Endothelial cell of umbilical vein (primary cell): ENCODE results near the gene PPIH. TPM values are rescaled to one million over a fixed set of nuclear protein-coding genes. Genes with fewer than 3 reads are reported as not detected.
"Not testable (repeated sequence)": the region's sequence is repeated elsewhere in the genome, so short reads cannot be mapped to it uniquely, and the experiment has no call there.

ENCODE experiments used
- BruUV-seq: library from RNA; stranded (reverse); fragments of 400-500 nt; replicated peaks from 2 replicates; lab custom pipeline; 2021; lab: Mats Ljungman, UMichigan
- CTCF ChIA-PET: fragments of 300-600, 350-600 bp; sonication (Branson Sonifier 250); formaldehyde crosslinking; loops from one replicate; lab custom pipeline; 2021; ENCODE audit warnings: antibody characterized with exemption, inconsistent platforms; lab: Charles Lee
- POLR2A ChIA-PET: fragments of 300-600, 350-600 bp; sonication (Branson Sonifier 250); formaldehyde crosslinking; loops from one replicate; lab custom pipeline; 2021; ENCODE audit warnings: antibody characterized with exemption, inconsistent platforms; lab: Charles Lee
- DNase-seq: peaks from one replicate; pipeline ENCODE4 v3.0.0-alpha.2; 2011; ENCODE audit warnings: low read depth, low spot score
- FAIRE-seq: peaks from 2 replicates; lab custom pipeline; 2011; peaks lifted over from hg19 to GRCh38; lab: Jason Lieb, UNC
- H2AFZ ChIP-seq: 2 replicates; pipeline ENCODE4 v1.6.0; 2012; ENCODE audit warnings: low read depth, low read length, control low read depth, inconsistent platforms
- H3K27ac ChIP-seq: 2 replicates; pipeline ENCODE4 v1.5.1; 2011; ENCODE audit warnings: low read depth, mild to moderate bottlenecking, control low read depth, low read length, moderate library complexity; ENCODE audit not compliant: insufficient read depth
- H3K27me3 ChIP-seq, 2 experiments: 2 replicates each; pipeline versions ENCODE4 v1.6.0 to v1.6.1; 2011; ENCODE audit warnings: low read length in 2 of 2, mixed read lengths in 1 of 2; ENCODE audit not compliant: control insufficient read depth in 2 of 2, insufficient read depth in 2 of 2
- H3K36me3 ChIP-seq, 2 experiments: 2 replicates in 1 of 2; 3 replicates in 1 of 2; pipeline ENCODE4 v1.5.1; 2011; ENCODE audit warnings: low read length in 2 of 2, mild to moderate bottlenecking in 1 of 2, moderate library complexity in 1 of 2; ENCODE audit not compliant: control insufficient read depth in 2 of 2, insufficient read depth in 2 of 2; ENCODE audit errors: extremely low read depth in 1 of 2
- H3K4me1 ChIP-seq: 3 replicates; pipeline ENCODE4 v1.5.1; 2011; ENCODE audit warnings: mild to moderate bottlenecking, low read length; ENCODE audit not compliant: control insufficient read depth, insufficient read depth; ENCODE audit errors: extremely low read depth
- H3K4me2 ChIP-seq: 2 replicates; pipeline ENCODE4 v1.6.1; 2011; ENCODE audit warnings: low read length, control low read depth, mixed read lengths; ENCODE audit not compliant: insufficient read depth
- H3K4me3 ChIP-seq, 3 experiments: fragments of 200-600 bp in 1 of 3; sonication (generic), shearing (Covaris generic) in 1 of 3; replicated peaks in 1 of 3; 2 replicates each; pipeline ENCODE4 v1.5.1; 2011 to 2016; ENCODE audit warnings: control low read depth in 3 of 3, low read length in 3 of 3, mild to moderate bottlenecking in 2 of 3, inconsistent platforms in 1 of 3, low read depth in 1 of 3, moderate library complexity in 1 of 3; ENCODE audit not compliant: insufficient read depth in 1 of 3
- H3K79me2 ChIP-seq: 2 replicates; pipeline ENCODE4 v1.6.0; 2012; ENCODE audit warnings: low read length, inconsistent platforms; ENCODE audit not compliant: control insufficient read depth, insufficient read depth
- H3K9ac ChIP-seq: replicated peaks from 2 replicates; pipeline ENCODE3; 2011; ENCODE audit warnings: low read length, control low read depth; ENCODE audit not compliant: insufficient read depth; ENCODE audit errors: extremely low read depth
- H3K9me1 ChIP-seq: replicated peaks from 3 replicates; pipeline ENCODE4 v1.6.0; 2011; ENCODE audit warnings: mild to moderate bottlenecking, low read length; ENCODE audit not compliant: control insufficient read depth, insufficient read depth; ENCODE audit errors: extremely low read depth
- H3K9me3 ChIP-seq: replicated peaks from 2 replicates; pipeline ENCODE4 v1.5.1; 2012; ENCODE audit warnings: low read length, inconsistent platforms; ENCODE audit not compliant: control insufficient read depth, insufficient read depth
- H4K20me1 ChIP-seq: replicated peaks from 2 replicates; pipeline ENCODE3; 2011; ENCODE audit warnings: mild to moderate bottlenecking, low read length; ENCODE audit not compliant: control insufficient read depth, insufficient read depth; ENCODE audit errors: extremely low read depth
- EZH2 ChIP-seq: IDR thresholded peaks from 2 replicates; pipeline ENCODE4 v1.6.1; 2012; ENCODE audit warnings: borderline replicate concordance, low read depth, mild to moderate bottlenecking, moderate library complexity, low read length, inconsistent platforms; ENCODE audit not compliant: severe bottlenecking
- FOS ChIP-seq: IDR thresholded peaks from 2 replicates; pipeline ENCODE4 v1.6.1; 2011; ENCODE audit warnings: mild to moderate bottlenecking, low read length, moderate library complexity, borderline replicate concordance; ENCODE audit not compliant: insufficient read depth
- GATA2 ChIP-seq: IDR thresholded peaks from 2 replicates; pipeline ENCODE4 v1.7.0; 2011; ENCODE audit warnings: low read depth, mild to moderate bottlenecking, moderate library complexity, mixed read lengths, low read length; ENCODE audit not compliant: insufficient read length, insufficient read depth
- JUN ChIP-seq: IDR thresholded peaks from 2 replicates; pipeline ENCODE4 v1.6.1; 2011; ENCODE audit warnings: borderline replicate concordance, low read depth; ENCODE audit not compliant: insufficient read length, insufficient read depth
- MYC ChIP-seq: IDR thresholded peaks from one replicate; pipeline ENCODE4 v1.6.1; 2011; ENCODE audit warnings: mild to moderate bottlenecking, low read depth, low read length
- POLR2A ChIP-seq: IDR thresholded peaks from 2 replicates; pipeline ENCODE4 v1.6.1; 2012; ENCODE audit warnings: low read depth, mild to moderate bottlenecking, control low read depth, low read length
- POLR2AphosphoS5 ChIP-seq: IDR thresholded peaks from 2 replicates; pipeline ENCODE4 v1.6.1; 2012; ENCODE audit warnings: low read depth, mild to moderate bottlenecking, control low read depth, low read length, moderate library complexity; ENCODE audit not compliant: insufficient read depth
- dilution Hi-C: fragments of 300-500 bp; cut with MboI; formaldehyde crosslinking; loops from one replicate; pipeline ENCODE4 v1.15.0; 2019; ENCODE audit warnings: low sequenced_read_pairs; ENCODE audit not compliant: extremely low pct_ligation_motif_present
- intact Hi-C: fragments of 100-400 bp; cut with micrococcal nuclease; formaldehyde crosslinking; loops from one replicate; pipeline ENCODE4 v1.10.0; 2022
- polyA plus RNA-seq, 4 experiments: library from polyadenylated mRNA; depleted of rRNA in 3 of 4; stranded (reverse) in 3 of 4; unstranded in 1 of 4; fragments of >200 nt; gene quantifications; 2 replicates each; pipeline versions ENCODE4 v1.2.1 to v1.2.3, GENCODE V29; 2011 to 2012; ENCODE audit warnings: missing spikeins in 1 of 4
- total RNA-seq: library from RNA; stranded (reverse); gene quantifications from 2 replicates; pipeline ENCODE4 v1.2.3, GENCODE V29; 2021
- TF ChIP-seq, protein P1 (sequence below): IDR thresholded peaks from 2 replicates; pipeline ENCODE4 v1.6.1; 2011; ENCODE audit not compliant: insufficient read depth, insufficient read length
- TF ChIP-seq, protein P2 (sequence below), 2 donors: IDR thresholded peaks; 1 replicate in 1 of 2; 2 replicates in 1 of 2; pipeline ENCODE4 v1.5.1; 2011; ENCODE audit warnings: low read length in 2 of 2, mild to moderate bottlenecking in 2 of 2, moderate library complexity in 2 of 2, control low read depth in 1 of 2, inconsistent platforms in 1 of 2, low read depth in 1 of 2; ENCODE audit not compliant: insufficient read depth in 1 of 2; ENCODE audit errors: extremely low read depth in 1 of 2

Gene PPIH
- total and polyA plus RNA-seq, 2 donors (not counting 3 experiments of a cell fraction or from before 2014, with no cell fraction given) = 52.1 to 55.2 TPM

DNA sequence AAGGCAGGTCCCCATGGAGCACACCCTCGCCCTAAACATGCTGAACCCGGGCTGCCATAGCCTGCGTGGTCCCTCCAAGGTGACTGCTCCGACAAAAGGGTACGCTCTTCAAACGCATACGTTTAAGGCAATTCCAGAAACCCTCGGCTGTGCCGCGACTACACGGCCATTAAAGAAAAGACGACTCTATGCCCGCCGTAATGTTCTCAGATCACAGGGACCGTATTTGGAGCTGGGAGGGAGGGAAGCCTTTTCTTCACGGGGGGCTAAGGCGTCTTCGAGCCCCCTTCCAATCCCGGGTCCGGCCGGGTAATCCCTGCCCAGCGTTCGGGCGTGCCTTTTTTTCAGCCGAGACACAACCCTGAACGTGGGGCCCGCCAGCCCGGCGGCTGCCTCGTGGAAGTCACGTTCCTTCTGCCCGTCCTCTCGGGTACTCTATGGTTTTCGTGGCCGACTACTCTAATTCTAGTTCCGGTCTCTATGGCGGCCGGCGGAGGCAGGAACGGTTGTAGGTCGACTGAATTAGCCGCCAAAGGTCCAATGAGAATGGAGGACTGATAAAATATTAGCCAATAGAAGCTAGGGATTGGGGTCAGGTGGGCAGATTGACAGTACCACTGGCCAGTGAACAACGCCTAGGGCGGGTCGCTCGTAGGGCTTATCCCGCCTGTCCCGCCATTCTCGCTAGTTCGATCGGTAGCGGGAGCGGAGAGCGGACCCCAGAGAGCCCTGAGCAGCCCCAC lies 23.7 kb downstream of the PPIH start, which contains the start of gene YBX1:
TSS of gene YBX1 (plus strand) at position 678 of the 743 bp plus-strand sequence. CDS start 148 bp downstream, outside the sequence.
- TF ChIP-seq, protein P1, sequence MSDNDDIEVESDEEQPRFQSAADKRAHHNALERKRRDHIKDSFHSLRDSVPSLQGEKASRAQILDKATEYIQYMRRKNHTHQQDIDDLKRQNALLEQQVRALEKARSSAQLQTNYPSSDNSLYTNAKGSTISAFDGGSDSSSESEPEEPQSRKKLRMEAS = peak; percentile 86
- TF ChIP-seq EZH2 (no peak), MYC (peak; percentile 84), GATA2 (peak; percentile 10), FOS (no peak), POLR2AphosphoS5 (peak; percentile 81), JUN (no peak), POLR2A (peak; percentile 86)
- TF ChIP-seq, protein P2, sequence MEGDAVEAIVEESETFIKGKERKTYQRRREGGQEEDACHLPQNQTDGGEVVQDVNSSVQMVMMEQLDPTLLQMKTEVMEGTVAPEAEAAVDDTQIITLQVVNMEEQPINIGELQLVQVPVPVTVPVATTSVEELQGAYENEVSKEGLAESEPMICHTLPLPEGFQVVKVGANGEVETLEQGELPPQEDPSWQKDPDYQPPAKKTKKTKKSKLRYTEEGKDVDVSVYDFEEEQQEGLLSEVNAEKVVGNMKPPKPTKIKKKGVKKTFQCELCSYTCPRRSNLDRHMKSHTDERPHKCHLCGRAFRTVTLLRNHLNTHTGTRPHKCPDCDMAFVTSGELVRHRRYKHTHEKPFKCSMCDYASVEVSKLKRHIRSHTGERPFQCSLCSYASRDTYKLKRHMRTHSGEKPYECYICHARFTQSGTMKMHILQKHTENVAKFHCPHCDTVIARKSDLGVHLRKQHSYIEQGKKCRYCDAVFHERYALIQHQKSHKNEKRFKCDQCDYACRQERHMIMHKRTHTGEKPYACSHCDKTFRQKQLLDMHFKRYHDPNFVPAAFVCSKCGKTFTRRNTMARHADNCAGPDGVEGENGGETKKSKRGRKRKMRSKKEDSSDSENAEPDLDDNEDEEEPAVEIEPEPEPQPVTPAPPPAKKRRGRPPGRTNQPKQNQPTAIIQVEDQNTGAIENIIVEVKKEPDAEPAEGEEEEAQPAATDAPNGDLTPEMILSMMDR (IDR thresholded peaks at IDR 0.05; ENCODE audit: extremely low read depth in 1 of 2, insufficient read depth in 1 of 2, low read depth in 1 of 2, low read length in 2 of 2) = no peak
- Histone ChIP-seq H2AFZ (peak within 1 kb of the TSS; percentile 98), H3K4me1 (peaks cover 41% of the 10 kb centered on the region), H4K20me1 (peaks cover 20% of the 10 kb centered on the region), H3K9me3 (no peaks in the 10 kb centered on the region), H3K4me2 (peak within 1 kb of the TSS; percentile 97), H3K79me2 (peaks cover 53% of the 10 kb centered on the region), H3K36me3 (no peaks in the 10 kb centered on the region), H3K4me3 (peak within 1 kb of the TSS; percentile 76 to 99 (median 95)), H3K9me1 (no peaks in the 10 kb centered on the region), H3K27ac (peak within 1 kb of the TSS; percentile 72), H3K27me3 (no peaks in the 10 kb centered on the region), H3K9ac (peak within 1 kb of the TSS; percentile 90)
- dilution Hi-C loops = no loop called here
- POLR2A ChIA-PET = interaction anchor here (1.0 to 1.6 kb wide), 3 partner anchors 11 to 84 kb away, joined by 4 to 10 read pairs (median 4); partner anchors contain the start of gene PPIH
- CTCF ChIA-PET = interaction anchor here (0.9 to 2.2 kb wide), 7 partner anchors 10 to 535 kb away, joined by 3 to 8 read pairs (median 5); partner anchors contain the start of genes C1orf50, P3H1 and PPIH
- intact Hi-C loops = loop anchor here (1.0 to 10.0 kb wide), 5 partner anchors 8 to 347 kb away; partner anchors contain the start of genes C1orf50, FOXJ3, P3H1 and PPIH
- TSS peak; percentile 90 for BruUV-seq
- peak; percentile 99 for DNase-seq
- peak; percentile 98 for FAIRE-seq

DNA sequence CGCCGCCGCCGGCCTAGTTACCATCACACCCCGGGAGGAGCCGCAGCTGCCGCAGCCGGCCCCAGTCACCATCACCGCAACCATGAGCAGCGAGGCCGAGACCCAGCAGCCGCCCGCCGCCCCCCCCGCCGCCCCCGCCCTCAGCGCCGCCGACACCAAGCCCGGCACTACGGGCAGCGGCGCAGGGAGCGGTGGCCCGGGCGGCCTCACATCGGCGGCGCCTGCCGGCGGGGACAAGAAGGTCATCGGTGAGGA lies 24.2 kb downstream of the PPIH start:
- BruUV-seq, H3K36me3 ChIP-seq, H3K9me1 ChIP-seq, H3K4me2 ChIP-seq, dilution Hi-C loops, FAIRE-seq, H2AFZ ChIP-seq, DNase-seq, H3K27me3 ChIP-seq, H3K9me3 ChIP-seq: not testable (repeated sequence)
- CTCF ChIA-PET = interaction anchor here (0.9 to 2.2 kb wide), 7 partner anchors 9 to 104 kb away, joined by 3 to 8 read pairs (median 5); partner anchors contain the start of genes C1orf50, P3H1 and PPIH
- Histone ChIP-seq H3K4me3 (peak overlapping the region in 2 of 3 experiments; percentile 76 to 85), H4K20me1 (peaks cover 22% of the 10 kb centered on the region), H3K27ac (peak overlapping the region; percentile 27), H3K79me2 (peaks cover 58% of the 10 kb centered on the region), H3K4me1 (peaks cover 41% of the 10 kb centered on the region), H3K9ac (peak overlapping the region; percentile 84)
- intact Hi-C loops = loop anchor here (1.0 to 10.0 kb wide), 5 partner anchors 8 to 348 kb away; partner anchors contain the start of genes C1orf50, FOXJ3, P3H1 and PPIH
- POLR2A ChIA-PET = interaction anchor here (0.5 to 1.6 kb wide), 5 partner anchors 10 to 85 kb away, joined by 4 to 10 read pairs (median 4); partner anchors contain the start of genes C1orf50 and PPIH
